ENCODE measurements around the gene PPARA.

The PPARA gene

DNA sequence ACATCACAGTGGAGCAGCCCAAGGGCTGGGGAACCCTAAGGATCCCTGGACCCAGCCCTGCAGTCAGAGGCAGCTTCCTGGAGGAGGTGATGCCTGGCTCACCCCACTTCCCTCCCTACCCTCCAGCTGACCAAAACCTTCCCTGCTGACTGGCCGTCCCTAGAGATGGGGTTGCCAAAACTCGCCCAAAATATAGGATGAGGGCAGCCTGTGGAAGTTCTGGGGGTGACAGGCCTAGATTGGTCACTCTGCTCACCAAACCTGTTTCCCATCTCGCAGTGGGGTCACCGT is 35.0 kb upstream of the PPARA start:
- no peak for TF ChIP-seq ZFX (IDR thresholded peaks at IDR 0.05; ENCODE audit: borderline replicate concordance)
- TF ChIP-seq, protein P1, sequence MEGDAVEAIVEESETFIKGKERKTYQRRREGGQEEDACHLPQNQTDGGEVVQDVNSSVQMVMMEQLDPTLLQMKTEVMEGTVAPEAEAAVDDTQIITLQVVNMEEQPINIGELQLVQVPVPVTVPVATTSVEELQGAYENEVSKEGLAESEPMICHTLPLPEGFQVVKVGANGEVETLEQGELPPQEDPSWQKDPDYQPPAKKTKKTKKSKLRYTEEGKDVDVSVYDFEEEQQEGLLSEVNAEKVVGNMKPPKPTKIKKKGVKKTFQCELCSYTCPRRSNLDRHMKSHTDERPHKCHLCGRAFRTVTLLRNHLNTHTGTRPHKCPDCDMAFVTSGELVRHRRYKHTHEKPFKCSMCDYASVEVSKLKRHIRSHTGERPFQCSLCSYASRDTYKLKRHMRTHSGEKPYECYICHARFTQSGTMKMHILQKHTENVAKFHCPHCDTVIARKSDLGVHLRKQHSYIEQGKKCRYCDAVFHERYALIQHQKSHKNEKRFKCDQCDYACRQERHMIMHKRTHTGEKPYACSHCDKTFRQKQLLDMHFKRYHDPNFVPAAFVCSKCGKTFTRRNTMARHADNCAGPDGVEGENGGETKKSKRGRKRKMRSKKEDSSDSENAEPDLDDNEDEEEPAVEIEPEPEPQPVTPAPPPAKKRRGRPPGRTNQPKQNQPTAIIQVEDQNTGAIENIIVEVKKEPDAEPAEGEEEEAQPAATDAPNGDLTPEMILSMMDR (IDR thresholded peaks at IDR 0.05), result no peak
- H3K27ac ChIP-seq, result peak overlapping the region; percentile 79

DNA sequence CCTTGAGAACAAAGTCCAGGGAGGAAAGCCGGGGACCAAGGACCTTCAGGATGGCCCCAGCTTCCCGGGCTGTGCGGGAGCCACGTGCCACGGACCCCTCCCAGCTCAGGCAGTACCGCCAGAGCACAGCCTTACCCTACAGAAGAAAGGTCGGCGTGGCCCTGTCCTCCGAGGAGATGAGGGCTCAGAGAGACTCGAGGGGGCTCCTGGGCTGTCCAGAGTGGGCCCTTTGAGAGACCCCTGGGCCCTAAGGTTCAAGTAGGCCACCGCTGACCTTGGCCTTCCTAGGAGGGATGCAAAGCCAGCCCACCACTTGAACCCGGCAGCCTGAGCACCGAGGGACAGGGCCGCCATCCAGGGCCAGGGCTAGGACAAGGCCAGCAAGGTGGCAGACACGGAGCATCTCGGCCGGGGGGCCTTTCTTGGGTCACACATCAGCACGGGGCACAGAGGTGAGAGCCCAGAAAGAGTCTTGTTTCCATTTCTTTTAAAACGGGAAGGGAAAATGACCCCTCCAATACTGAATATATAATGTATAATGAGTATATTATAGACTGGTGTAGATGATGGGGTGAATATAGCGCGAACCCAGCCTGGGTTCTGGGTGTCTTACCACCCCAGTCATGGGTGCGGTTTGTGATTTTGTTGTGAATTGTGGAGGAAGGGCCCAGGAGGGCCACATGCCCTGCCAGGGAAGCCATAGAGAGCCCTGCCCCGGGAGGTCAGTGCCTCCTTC is 34.4 kb upstream of the PPARA start:
- TF ChIP-seq, protein P1 (IDR thresholded peaks at IDR 0.05), result no peak
- no peak for TF ChIP-seq ZFX (IDR thresholded peaks at IDR 0.05; ENCODE audit: borderline replicate concordance)

DNA sequence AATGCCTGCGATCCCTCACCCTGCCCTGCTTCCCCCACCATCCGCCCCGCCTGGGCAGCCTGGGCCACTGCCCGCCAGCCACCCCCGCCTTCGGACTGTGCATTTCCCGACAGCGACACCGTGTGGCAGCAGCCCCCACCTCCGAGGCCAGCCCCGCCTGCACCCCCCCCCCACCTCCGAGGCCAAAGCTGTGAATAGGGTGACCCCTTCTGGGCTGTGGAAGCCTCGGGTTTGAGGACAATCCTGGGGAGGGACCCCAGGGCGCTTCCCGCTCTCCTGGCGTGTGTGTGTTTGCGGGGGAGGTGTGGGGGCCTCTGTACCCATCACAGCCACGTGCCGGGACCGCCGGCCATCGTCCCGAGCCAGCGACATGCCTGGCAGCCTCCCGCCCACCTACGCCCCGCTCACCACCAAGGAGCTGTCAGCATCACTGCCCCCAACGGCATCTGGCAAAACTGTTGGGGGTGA is 33.8 kb upstream of the PPARA start:
- no peak for TF ChIP-seq ZFX (IDR thresholded peaks at IDR 0.05; ENCODE audit: borderline replicate concordance)
- TF ChIP-seq, protein P1 (IDR thresholded peaks at IDR 0.05), result peak; percentile 87
- H3K27ac ChIP-seq, result peak overlapping the region; percentile 79

More for the DNA sequence above, 34.4 kb upstream of the PPARA start:
- peak overlapping the region; percentile 79 for H3K27ac ChIP-seq

DNA sequence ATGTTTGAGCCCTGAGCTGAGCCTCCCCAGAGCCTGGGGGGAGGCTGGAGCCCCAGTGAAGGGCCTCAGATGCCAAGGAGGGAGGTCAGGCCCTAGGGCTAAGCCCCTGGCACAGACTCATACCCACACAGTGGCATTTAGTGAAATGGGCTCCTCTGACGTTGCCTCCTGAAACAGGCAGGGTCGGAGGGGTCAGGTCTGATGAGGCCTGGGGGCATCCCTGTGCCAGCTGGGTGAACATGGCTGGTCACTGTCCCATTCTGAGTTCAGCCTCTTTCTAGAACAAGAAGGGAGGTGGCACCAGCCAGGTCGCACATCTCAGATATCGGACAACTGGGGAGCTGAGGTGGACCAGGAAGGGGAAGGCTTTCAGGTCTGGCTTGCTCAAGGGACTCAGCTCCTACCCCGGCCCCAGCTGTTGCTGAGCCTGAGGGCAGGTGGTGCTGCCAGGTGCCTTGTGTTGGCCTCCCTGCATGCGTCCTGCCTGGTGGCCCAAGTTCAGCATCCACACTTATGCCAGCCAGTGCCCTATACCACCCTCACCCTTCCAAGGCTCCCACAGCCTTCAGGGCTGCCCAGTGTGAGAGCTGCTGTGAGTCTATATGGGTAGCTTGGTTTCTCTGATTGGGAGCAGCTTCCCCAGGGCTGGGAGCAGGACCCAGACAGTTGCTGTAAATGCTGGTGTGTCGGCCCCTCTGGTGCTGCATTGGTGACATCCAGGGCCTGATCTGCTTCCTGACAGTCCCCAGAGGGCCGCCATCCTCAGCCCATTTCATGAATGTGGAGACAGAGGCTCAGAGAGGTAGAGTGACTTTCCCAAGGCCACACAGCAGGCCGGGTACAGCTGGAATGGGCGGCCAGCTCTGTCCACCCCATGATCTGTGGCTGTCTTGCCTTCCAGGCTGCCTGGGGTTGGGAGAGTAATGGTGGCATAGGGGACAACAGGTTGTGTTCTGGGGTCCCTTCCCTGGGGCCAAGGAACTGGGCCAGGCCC is 32.8 kb upstream of the PPARA start:
- H3K27ac ChIP-seq, result peak overlapping the region; percentile 79
- TF ChIP-seq, protein P1 (IDR thresholded peaks at IDR 0.05), result no peak
- TF ChIP-seq ZFX (IDR thresholded peaks at IDR 0.05; ENCODE audit: borderline replicate concordance), result no peak

DNA sequence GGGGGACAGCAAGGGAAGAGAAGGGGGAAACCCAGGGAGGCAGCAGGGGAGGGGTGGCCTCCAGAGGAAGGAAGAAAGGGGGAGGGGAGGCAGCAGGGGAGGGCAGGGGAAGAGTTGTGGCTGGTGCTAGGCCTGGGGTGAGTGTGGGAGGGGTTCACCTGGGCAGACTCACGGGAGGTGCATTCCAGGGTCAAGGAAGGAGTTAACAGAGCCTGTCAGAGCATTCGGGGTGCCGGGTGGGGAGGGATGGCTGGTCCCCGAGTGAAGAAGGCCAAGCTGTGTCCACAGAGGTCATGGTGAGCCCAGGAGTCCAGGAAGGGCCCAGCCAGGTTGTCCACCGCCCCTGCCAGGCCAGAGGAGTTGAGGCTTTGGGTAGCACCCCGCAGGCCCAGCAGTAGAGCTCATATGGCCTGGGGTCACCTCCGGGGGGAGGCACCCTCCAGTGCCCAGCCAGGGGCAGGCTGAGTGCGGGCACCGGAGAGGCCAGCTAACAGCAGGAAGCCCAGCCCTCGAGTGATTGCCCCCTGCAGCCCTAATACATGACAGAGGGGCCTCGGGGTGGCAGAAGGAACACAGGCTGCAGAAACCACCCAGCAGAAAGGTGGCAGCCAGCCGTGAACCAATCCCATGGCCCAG is 31.1 kb upstream of the PPARA start:
- peak overlapping the region; percentile 79; the same call in 1 of the 2 replicates for H3K27ac ChIP-seq

DNA sequence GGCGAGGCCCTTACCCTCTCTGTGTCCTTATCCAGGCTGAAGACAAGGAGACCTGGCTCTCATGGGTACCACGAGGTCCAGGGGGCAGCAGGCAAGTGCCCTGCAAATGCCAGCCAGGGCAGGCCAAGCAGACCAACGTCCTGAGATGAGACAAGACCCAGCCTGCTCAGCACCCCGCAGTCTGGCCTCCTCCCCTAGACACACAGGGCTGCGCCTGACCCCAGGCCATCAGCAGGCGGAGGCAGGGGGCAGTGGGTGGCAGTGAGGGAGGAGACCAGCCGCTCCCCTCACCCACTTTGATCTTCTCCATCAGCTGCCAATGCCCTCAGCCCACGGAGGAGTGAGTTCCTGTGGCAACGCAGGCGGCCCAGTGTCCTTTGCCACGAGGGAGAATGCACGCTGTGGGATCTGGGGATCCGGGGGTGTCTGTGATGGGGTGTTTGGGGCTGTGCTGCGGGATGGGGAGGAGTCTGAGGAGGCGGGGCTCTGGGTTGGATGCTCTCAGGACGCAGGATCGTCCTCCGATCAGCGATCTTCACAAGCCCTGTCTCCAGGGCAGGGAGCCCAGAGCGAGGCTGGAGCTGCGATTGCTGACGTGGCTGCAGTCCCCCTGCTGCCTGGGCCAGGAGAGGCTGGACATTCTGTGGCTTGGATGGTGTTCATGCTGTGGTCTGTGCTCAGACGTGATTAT is 30.5 kb upstream of the PPARA start:
- peak overlapping the region; percentile 79; the same call in 1 of the 2 replicates for H3K27ac ChIP-seq
- TF ChIP-seq, protein P1 (IDR thresholded peaks at IDR 0.05), result no peak
- no peak for TF ChIP-seq ZFX (IDR thresholded peaks at IDR 0.05; ENCODE audit: borderline replicate concordance)

More for the DNA sequence above, 31.1 kb upstream of the PPARA start:
- TF ChIP-seq, protein P1 (IDR thresholded peaks at IDR 0.05), result no peak
- no peak for TF ChIP-seq ZFX (IDR thresholded peaks at IDR 0.05; ENCODE audit: borderline replicate concordance)
